SH-SY5Y (cell line): ENCODE measurements around the gene SLC35F6.

Experiments
- GATA2 ChIP-seq: IDR thresholded peaks from 2 replicates; pipeline ENCODE4 v1.6.1; 2011; ENCODE audit warnings: mild to moderate bottlenecking, low read depth, low read length
- GATA3 ChIP-seq: IDR thresholded peaks from 2 replicates; pipeline ENCODE4 v1.6.1; 2011; ENCODE audit warnings: low read depth, mild to moderate bottlenecking, low read length, moderate library complexity

DNA sequence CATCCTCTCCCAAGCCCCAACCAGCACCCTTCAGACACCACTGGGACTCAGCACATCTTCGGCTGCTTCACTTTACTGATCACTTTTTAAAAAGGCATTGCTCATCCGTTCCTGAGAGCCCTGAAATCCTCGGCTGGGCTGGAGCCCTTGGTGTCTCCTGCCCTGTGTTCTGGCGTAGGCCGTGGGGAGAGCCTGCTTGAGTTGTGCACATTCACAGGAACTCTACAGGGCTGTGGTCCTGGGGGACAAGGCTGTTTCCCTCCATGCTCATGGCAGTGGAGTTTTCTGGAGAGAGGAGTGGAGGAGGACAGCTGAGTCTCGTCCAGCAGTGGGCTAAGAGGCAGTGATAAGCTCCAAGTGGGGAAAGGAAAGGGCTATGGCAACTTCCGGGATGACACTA lies 37.7 kb downstream of the SLC35F6 start:
- TF ChIP-seq GATA2 (no peak), GATA3 (no peak)
